IPS-11a (cell line): ENCODE measurements around the gene LRRC26.

ENCODE experiments used
- H3K4me3 ChIP-seq: one replicate; pipeline ENCODE4 v1.5.1; 2013; ENCODE audit warnings: low read depth, low read length, control low read depth

Gene LRRC26

DNA sequence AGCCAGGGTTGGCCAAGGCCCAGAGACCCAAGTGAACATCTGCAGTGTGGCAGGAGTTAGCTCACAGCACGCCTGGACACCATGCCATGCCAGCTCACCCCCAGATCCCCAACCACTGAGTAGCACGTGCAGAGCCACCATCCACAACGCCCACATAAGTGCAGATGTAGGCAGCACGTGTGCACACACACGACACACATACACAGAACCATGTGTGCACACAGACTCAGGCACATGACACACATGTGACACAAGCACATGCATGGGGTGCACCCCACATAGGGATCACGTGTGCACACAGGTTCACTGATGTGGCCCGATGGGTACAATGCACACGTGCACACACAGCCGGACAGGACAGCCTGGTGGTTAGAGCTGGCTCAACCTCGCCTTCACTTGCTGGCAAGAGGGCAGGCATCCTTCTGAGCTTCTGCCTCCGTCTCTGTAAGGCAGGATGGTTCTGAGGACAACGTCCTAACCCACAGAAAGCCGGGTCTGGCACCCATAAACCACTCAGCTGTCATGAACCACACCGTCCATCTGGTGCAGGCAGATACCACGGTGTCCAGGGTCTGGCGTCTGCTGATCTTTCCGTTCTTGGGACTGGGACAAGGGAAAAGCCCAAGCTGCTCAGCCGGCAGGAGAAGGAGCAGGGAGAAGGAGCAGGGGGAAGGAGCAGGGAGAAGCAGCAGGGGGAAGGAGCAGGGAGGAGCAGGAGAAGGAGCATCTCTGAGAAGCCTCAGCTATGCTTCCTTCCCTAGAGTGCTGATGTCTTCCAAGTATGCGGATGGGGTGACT is 12.0 kb downstream of the LRRC26 start:
- no peak overlapping the region for H3K4me3 ChIP-seq

- H3K4me3 ChIP-seq: peak overlapping the region; percentile 20
Observed at GRCh38 chr9:137156567-137157375, 13.1 kb downstream of the LRRC26 start.

DNA sequence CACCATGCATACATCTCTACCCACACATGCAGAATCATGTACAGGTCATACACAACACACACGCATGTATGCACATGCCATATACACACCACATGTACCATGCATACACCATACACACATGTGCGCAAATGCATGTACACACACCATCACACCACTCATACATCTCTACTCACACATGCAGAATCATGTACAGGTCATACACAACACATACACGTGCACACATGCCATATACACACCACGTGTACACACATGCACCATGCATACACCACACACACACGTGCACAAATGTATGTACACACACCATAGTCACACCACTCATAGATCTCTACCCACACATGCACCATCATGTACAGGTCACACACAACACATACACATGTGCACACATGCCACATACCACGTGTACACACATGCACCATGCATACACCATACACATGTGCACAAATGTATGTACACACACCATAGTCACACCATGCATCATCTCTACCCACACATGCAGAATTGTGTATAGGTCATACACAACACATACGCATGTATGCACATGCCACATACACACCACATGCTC is 16.9 kb downstream of the LRRC26 start:
- no peak overlapping the region for H3K4me3 ChIP-seq

DNA sequence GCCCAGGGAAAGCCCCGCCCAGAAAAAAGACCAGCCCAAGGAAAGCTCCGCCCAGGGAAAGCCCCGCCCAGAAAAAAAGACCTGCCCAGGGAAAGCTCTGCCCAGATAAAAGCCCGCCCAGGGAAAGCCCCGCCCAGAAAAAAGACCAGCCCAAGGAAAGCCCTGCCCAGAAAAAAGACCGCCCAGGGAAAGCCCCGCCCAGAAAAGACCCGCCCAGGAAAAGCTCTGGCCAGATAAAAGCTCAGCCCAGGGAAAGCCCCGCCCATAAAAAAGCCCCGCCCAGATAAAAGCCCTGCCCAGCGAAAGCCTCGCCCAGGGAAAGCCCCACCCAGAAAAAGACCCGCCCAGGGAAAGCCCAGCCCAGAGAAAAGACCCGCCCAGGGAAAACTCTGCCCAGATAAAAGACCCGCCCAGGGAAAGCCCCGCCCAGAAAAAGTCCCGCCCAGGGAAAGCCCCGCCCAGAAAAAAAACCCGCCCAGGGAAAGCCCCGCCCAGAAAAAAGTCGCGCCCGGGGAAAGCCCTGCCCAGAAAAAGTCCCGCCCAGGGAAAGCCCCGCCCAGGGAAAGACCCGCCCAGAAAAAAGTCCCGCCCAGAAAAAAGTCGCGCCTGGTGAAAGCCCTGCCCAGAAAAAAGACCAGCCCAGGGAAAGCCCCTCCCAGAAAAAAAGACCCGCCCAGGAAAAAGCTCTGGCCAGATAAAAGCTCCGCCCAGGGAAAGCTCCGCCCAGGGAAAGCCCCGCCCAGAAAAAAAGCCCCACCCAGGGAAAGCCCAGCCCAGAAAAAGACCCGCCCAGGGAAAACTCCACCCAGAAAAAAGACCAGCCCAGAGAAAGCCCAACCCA is 19.0 kb downstream of the LRRC26 start:
- H3K4me3 ChIP-seq: no peak overlapping the region

DNA sequence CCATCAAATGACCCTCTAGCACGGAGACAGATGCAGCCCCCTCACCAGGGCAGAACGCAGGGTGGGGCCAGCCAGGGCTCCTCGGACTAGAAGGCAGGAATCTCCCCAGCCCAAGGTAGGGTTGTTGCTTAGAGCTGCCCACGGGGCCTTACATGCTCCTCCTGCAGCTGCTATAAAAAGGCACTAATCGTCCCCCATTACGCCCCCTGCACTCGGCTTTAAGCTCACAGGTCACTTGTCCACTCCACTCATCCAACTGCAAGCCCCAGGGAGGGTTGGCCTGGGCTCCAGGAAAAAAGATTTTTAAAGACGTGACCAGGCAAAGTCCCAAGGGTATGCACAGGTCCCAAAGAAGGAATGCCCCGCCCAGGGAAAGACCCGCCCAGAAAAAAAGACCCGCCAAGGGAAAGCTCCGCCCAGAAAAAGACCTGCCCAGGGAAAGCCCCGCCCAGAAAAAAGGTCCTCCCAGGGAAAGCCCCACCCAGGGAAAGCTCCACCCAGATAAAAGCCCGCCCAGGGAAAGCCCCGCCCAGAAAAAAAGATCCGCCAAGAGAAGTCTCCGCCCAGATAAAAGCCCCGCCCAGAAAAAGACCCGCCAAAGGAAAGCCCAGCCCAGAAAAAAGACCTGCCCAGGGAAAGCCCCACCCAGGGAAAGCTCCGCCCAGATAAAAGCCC is 19.8 kb downstream of the LRRC26 start:
- no peak overlapping the region for H3K4me3 ChIP-seq

DNA sequence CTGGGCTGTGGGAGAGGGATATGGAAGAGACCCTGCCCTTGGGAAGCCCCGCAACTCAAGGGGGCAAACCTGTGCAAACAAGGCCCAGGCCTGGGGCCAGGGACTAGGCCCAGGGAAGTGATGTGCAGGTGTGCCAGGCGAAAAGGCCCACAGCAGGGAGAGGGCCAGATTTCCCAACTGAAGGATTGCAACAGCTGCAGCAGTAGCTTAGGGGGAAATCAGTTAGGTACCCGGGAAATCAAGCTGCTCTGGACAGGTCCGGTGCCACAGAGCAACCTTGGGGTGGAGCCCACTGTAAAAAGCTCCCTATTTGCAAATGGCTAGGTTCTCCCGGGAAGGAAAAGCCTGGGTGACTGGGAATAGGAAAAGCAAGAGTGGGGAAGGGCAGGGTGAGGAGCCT is 20.5 kb downstream of the LRRC26 start:
- no peak overlapping the region for H3K4me3 ChIP-seq

- no peak overlapping the region for H3K4me3 ChIP-seq
Observed at GRCh38 chr9:137148661-137149060, 21.2 kb downstream of the LRRC26 start.

GRCh38 chr9:137148242-137148641 is 21.6 kb downstream of the LRRC26 start:
- H3K4me3 ChIP-seq: no peak overlapping the region

GRCh38 chr9:137147793-137148160 is 22.1 kb downstream of the LRRC26 start:
- H3K4me3 ChIP-seq: no peak overlapping the region

DNA sequence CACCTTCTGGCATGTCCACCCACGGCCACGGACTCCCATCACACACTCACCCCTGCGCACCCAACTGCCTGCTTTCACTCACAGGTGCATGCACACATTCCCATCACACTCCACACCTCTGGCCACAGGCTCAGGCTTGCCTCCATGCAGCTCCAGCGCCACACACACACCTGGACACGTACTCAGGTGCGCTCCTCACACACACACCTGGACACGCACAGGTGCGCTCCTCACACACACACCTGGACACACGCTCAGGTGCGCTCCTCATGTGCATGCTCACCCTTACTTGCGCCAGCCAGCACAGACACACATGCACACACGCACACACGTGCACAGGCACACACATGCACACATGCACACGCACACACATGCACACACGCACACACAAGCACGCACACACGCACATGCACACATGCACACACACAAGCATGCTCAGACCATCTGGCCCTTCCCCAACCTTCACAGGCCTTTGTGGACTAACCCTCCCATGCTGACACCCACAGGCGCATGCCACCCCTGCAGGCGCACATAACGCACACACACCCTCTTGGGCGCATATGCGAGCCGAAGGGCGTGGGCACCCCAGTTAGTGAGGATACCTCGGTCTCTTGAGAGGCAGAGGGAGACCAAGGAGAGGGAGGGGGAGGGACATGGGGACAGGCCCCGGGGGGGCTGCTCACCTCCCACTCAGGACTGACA is 22.6 kb downstream of the LRRC26 start:
- no peak overlapping the region for H3K4me3 ChIP-seq

- no peak overlapping the region for H3K4me3 ChIP-seq
Observed at GRCh38 chr9:137146527-137146918, 23.3 kb downstream of the LRRC26 start.

DNA sequence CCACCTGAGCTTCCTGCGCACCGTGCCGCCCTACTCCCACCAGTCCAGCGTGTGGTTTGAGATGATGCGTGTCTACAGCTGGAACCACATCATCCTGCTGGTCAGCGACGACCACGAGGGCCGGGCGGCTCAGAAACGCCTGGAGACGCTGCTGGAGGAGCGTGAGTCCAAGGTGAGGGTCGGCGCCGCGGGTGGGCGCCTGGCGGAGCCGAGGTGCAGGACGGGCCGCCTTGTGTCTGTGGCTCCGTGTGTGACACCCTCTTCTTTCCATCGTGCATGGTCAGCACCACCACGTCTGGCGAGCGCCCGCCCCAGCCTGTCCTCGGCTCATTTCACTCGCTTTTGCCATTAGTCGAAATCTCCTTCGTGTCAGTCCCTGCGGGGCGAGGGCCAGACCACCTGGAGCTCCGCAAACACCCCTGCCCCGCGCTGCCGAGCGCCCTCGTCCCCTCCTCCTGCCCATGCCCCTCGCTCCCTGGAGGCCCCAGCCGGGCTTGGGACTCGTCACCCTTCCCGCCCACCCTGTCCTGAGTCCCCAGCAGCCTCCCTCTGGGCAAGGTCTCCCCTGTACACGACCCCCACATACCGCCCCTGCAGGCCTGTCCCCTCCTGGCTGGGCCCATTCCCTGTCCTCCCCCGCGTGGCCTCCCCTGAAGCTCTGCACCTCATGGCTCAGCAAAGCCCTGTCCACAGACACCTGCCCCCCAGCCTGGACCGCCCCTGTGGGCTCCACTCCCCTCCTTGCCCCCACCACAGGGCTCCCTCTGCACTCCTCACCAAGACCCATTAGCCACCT is 23.9 kb downstream of the LRRC26 start:
- no peak overlapping the region for H3K4me3 ChIP-seq

DNA sequence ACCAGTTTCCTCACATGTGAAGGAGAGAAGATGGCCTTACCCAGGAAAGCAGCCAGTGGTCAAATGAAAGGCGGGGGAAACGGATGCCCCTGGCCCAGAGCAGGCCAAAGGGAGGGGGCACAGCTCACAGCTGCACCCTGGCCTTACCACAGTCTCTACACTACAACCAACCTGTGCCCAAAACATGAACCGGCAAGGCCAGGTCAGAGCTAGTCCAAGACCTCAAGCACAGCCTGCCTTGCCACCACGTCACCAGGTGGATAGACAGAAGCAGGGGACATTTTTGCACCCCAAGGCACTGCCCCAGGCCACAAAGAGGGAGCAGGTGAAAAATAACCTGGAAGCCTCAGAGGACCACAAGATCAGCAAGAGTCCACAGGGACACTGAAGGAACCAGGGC is 26.4 kb downstream of the LRRC26 start:
- H3K4me3 ChIP-seq: no peak overlapping the region

DNA sequence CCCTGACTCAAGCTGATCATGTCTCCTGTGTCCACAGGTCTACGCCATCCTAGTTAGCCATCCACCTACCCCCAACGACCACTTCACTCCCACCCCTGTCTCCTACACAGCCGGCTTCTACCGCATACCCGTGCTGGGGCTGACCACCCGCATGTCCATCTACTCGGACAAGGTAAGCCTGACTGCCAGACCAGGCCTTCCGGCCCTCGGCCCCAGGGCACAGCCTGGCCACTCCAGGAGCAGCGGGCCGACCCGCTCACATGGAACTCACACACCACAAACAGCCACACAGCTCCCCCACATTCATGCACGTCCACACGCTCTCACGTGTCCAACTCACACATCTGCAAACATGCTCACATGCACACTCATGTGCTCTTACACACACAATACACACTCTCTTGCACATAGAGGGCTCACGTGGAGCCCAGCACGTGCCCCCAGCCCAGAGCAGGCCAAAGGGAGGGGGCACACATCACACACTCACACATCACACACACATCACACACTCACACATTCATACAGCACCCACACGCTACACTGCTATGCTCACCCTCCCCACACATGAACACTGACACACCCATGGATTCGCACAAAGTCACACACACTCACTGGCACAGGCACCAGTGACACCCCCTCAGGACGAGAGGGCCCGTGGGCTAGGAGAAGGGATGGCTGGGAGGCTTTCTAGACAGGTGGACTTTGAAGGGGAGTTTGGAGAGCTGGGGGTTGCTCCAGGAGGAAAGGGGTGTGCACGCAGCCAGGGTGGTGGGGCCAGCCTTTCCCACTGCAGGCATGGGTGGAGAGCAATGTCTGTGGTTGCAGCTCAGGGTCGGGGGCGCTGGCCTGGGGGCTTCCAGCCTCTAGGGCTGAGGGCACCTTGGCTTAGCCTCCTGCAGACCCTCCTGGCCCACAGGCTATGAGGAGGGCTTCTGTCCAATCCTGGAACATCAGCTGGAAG is 27.6 kb downstream of the LRRC26 start:
- H3K4me3 ChIP-seq: no peak overlapping the region

GRCh38 chr9:137141050-137141810 is 28.6 kb downstream of the LRRC26 start:
- H3K4me3 ChIP-seq: no peak overlapping the region

DNA sequence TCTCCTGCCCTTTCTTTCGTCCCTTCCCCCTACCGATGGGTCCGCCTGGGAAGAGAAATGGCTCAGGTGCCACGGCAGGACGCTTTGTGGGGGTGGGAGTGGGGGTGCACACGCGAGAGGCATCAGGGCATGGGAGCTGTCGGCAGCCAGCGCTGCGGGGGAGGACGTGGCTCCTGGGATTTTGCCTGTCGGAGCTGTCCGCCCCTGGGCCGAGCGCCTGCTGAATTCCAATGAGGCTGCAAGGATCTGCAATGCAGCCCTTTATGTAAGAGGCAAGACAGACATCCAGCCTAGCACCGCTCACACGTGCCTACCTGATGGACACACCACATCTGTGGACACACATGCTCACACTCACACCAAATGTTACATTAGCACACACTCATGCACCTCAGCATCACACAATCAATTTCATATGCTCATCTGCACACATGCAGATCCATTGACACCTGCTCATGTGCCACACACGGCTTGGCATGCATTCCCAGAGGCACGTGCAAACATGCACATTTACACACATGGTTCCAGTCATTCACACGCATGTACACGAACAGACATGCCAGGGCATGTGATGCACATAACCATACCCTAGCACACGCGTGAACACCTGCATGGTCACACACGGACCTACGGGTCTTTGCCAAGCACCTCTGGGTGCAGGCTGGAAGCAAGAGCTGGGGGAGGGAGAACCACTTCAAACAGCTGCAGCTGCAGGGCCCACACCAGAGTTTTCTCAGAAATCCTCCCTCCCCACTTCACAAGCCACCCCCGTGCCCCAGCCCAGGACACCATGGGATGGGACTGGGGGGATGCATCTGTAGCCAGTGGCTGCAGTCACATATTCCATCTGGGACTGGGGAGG is 29.5 kb downstream of the LRRC26 start:
- no peak overlapping the region for H3K4me3 ChIP-seq
